Measurements from ENCODE around the gene LMTK2.

GRCh38 chr7:98125759-98126158 lies 19.1 kb downstream of the LMTK2 start:
- no peak for TF ChIP-seq CTCF (IDR thresholded peaks at IDR 0.05; ENCODE audit: borderline replicate concordance, extremely low read depth, low read length, poor library complexity, severe bottlenecking)
- TF ChIP-seq EZH2 (IDR thresholded peaks at IDR 0.05; ENCODE audit: borderline replicate concordance, low read depth, low read length, severe bottlenecking): no peak
